GM18861 (cell line): ENCODE results near the gene AKAP4.

Source experiments
- ATAC-seq: cut with Tn5 transposase; IDR thresholded peaks from one replicate; pipeline ENCODE4 v1.9.1; 2021; ENCODE audit not compliant: unreplicated experiment

AKAP4 gene, protein sequence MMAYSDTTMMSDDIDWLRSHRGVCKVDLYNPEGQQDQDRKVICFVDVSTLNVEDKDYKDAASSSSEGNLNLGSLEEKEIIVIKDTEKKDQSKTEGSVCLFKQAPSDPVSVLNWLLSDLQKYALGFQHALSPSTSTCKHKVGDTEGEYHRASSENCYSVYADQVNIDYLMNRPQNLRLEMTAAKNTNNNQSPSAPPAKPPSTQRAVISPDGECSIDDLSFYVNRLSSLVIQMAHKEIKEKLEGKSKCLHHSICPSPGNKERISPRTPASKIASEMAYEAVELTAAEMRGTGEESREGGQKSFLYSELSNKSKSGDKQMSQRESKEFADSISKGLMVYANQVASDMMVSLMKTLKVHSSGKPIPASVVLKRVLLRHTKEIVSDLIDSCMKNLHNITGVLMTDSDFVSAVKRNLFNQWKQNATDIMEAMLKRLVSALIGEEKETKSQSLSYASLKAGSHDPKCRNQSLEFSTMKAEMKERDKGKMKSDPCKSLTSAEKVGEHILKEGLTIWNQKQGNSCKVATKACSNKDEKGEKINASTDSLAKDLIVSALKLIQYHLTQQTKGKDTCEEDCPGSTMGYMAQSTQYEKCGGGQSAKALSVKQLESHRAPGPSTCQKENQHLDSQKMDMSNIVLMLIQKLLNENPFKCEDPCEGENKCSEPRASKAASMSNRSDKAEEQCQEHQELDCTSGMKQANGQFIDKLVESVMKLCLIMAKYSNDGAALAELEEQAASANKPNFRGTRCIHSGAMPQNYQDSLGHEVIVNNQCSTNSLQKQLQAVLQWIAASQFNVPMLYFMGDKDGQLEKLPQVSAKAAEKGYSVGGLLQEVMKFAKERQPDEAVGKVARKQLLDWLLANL

DNA sequence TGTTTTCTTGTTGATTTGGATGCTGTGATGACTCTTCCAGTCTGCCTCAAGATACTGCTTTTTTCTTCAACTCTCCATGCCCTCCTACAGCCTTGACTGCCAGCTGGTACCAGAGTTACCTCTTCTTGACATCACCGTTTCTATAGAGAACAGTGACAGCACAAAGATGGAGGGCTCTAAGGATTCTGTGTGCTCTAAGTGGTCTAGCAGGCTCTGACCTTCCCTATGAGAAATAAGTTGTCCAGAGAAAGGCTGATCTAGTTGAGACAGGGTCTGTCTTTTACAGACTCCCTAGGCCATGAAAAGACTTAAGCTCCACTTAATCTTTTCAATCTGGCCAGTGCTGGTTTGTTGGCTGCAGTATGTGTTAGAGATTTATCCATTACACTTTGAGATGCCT, at the start of gene AKAP4:
Gene AKAP4, minus strand, starts transcription at position 101 of the 400 bp plus-strand sequence. CDS start 118 bp downstream, outside the sequence.
- ATAC-seq, result no peak

DNA sequence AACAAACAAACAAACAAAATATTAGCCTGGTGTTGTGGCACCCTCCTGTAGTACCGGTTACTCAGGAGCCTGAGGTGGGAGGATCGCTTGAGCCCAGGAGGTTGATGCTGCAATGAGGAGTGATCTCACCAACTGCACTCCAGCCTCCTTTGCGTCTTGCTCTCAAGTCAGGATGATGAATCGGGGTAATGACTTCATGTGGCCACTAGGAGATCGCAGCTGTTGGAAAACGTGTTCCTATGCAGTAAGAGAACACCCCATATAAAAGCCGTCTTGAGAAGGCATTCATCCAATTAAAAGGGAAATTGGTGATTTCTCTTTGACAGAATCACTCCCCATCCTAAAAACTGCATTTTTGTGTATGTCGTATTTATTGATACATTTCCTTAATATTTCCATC, 10.7 kb upstream of the AKAP4 start:
- no peak for ATAC-seq

DNA sequence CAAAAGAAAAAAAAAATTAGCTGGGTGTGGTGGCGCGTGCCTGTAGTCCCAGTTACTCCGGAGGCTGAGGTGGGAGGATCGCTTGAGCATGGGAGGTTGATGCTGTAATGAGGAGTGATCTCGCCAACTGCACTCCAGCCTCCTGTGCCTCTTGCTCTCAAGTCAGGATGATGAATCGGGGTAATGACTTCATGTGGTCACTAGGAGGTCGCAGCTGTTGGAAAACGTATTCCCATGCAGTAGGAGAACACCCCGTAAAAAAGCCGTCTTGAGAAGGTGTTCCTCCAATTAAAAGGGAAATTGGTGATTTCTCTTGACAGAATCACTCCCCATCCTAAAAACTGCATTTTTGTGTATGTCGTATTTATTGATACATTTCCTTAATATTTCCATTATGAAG, 5.9 kb upstream of the AKAP4 start:
- no peak for ATAC-seq

DNA sequence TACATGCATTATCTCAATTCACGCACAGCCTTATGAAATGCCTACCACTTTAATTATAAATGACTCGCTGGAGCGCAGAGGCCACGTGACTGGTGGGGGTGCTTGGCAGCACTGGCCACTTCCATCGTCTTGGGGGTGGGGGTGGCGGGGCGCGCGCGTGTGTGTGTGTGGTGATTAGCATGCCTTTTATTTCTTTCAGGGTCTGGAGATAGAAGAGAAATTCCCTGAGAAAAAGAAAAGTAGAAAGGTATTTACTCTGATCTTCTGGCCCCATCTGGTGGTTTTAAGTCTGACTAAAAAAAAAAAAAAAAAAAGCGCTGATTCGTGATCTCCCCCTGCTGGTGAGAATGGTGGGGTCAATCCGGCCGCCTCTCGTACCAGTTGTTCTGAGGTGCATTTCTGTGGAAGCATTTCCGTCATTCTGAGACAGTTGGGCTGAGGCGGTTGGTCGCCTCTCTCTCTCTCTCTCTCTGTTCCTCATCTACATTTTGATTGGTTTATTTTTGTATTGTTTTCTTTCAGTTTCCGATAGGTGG, 3.6 kb upstream of the AKAP4 start, which contains the start of gene CCNB3:
Gene CCNB3, plus strand, starts transcription at position 402 of the 536 bp plus-strand sequence. CDS start 80,399 bp downstream, outside the sequence.
- ATAC-seq, result peak; percentile 95

DNA sequence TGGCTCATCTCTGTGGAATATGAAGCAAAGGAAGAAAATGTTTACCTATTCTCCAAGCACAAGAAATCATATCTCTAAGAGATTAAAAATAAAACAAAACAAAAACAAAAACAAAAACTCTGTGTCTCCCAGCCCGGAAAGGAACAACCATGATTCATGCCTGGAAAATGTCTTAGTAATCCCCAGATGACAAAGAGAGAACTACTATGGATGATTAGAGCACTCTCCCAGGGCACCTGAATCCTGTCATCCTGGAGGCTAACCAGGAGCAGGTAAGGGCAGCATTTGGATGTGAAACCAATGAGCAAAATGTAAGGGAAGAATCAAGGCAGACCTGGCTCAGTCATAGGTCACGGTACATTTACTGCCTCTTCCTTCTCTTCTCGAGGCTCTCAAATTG, 1.7 kb upstream of the AKAP4 start:
- no peak for ATAC-seq

DNA sequence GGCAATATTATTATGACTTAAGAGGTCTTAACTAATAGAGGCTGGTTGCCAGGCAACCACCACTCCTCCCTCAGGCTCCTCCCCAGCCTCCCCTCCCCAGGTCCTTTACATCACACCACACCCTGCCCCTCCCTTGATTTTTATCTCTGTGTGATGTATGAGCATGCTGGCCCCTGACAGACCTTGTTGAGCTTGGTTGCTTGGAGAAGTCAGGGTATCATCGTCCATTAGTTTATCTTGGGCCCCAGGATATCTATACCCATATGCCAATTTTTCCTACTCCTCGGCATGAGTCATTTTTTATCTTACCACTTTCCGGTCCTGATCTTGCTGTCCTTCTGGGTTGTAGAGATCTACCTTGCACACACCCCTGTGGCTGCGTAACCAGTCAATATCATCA, 2.5 kb downstream of the AKAP4 start:
- no peak for ATAC-seq

DNA sequence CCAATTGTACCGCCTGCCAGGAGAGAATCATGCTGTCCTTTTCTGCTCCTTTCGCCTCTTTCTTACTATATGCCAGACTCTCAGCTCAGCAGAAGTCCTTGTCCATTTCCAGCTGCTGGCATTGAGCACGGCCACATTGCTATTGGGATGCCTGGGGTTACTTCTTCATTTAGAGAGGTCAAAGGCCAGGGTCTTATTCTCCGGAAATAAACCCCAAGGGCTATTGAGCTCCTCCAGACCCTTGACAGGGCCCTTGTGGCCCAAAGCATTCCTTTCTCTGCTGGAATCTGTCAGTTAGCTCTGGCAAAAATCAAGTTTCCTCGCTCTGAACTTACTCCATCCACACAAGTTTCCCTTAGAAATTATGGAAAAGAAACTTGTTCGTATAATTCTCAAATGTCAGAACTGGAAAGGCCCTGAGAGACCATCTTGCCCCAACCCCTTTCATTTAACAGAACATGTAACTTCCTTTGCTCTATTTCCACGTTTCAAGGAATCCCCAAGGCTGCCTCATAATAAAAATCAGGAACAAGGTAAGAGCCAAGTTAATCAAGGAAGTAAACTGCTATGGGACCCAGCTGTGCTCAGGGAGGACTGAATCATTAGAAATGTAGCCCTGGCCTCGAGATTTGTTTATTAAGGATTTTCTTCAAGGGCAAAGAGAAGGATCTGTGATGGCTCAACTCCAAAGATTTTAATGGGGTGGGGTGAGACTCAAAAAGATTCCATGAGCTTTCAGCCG, 11.8 kb downstream of the AKAP4 start:
- no peak for ATAC-seq

DNA sequence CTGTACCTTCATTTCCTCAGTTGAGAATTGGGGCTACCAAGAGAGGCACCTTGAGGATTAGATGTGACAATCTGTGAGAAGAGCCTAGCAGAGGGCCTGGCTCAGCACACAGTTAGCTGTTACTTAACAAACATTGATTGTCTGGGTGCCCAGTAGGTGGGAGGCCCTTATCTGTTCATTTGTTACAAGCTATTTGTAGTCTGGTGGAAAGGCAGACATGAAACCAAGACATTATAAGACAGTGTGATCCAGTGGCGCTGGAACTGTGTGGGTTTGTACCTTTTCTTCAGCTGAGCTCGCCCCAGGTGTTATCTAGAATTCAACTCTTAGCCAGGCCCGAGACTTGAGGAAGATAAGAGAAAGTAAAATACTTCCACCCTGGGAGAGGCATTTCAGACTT, 16.9 kb downstream of the AKAP4 start:
- ATAC-seq, result no peak

DNA sequence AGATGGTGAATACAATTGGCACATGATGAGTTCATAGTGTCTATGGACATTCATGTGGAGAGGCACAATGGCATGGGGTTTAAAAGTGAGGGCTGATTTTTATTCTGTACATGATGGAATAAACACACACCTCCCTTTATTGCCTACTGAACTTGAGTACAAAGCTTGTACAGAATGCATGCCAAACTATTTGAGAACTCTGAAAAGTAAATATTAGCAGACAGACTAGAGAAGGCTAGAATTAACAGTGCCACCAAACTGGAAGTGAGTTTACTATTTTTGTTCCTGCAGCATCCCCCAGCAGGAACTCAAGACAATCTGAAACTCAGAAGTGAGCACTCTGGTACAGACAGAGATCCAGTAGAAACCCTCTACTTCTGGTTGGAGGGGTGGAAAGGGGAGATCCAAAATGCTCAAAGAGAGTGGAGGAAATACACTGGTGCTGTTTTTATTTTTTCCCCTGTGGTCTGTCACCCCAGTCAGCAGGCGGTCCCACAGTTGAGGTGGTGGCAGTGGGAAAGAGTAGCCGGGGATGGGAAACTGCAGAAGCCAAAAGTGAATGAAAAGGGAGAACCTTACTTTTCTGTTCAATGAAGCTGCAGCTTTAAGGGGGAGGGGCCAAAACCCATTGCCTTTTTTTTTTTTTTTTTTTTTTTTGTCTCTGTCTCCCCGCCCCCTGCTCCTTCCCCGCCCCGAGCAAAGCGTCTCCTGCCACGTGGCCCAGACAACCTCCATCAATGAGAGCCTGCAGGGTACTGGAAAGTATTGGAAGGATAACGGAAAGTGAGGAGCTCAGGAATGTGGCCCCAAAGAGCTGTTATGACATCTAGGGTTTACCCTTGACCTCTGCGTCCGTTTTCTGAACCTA, 20.5 kb downstream of the AKAP4 start:
- ATAC-seq, result no peak

DNA sequence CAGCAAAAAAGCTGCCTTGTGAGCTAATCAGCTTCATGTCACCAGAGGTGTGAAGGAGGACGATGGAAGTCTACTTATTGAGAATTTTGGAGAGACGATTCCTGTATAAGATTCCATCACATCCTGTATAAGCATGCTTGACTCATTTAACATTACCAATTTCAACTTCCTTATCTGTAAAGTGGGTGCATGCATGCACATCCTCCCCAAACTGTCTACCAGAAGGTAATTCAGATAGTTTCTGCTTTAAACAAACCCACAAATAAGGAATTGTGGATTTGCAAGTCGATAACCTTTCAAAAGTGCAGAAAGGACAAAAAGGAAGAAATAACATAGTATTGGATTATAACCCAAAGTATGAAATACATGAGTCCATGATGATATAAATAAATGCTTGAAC, 31.1 kb downstream of the AKAP4 start:
- ATAC-seq, result no peak

DNA sequence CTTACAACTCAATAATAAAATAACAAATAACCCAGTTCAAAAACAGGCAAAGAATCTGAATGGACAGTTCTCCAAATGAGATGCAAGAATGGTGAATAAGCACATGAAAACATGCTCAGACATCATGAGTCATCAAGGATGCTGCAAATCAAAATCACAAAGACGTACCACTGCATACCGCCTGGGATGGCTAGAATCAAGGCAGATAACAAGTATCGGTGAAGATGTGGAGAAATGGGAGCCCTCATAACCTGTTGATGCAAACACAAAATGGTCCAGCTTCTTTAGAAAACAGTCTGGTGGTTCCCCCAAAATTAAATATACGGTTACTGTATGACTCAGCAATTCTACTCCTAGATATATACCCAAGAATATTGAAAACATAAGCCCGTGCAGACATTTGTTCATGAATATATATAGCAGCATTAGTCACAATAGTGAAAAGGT, 32.5 kb downstream of the AKAP4 start:
- ATAC-seq, result peak; percentile 36

DNA sequence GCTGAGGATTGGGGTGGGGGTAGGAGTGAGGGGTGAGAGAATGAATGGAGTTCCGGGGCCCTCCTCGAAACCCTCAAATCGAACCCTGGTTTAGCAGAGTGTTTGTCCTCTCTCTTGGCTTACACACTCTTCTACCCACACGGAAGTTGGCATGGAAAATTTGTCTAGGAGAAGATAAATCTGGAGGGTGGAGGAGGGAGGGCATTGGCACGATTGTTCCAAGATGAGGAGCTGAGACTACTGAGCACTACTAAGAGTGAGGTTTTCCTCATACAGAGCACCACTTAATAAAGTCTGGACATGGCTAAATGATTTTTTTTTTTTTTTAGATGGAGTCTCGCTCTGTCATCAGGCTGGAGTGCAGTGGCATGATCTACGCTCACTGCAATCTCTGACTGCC, 33.4 kb downstream of the AKAP4 start:
- ATAC-seq, result no peak

DNA sequence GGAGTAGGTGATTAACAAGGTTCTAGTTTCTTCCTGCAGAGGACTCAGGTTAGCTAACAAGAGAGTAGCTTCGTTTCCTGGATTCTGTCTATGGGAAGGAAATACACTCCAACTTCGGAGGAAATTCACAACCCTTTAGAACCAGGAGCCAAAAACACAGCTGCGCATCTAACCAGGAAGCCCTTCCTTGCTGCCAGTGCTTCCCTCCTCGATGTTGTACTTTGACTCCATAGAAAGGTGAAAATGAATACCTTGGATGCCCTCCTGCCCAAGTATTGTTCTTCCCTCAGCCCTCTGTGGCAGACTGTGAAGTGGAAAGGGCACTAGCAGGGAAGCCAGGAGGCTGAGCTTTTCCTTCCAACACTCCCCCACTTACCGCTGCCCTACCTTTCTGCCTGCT, 35.1 kb downstream of the AKAP4 start:
- ATAC-seq, result no peak

DNA sequence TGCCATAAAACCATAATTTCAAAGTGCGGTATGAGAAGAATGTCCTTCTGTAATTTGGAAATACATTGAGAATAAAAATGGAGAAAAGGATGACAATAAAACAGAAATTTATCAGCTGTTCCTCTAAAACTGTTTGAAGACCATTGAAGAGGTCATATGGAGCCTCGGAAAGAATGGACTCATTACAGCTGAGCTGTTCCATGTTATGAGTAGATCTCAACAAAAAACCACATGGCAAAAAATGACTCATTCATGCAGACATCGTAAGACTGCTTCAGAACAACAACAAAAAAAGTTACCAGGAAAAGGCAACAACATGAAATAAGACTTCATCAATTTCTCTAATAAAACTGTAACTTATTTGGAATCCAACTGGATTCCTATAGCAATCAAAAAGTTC, 39.7 kb downstream of the AKAP4 start:
- ATAC-seq, result no peak

DNA sequence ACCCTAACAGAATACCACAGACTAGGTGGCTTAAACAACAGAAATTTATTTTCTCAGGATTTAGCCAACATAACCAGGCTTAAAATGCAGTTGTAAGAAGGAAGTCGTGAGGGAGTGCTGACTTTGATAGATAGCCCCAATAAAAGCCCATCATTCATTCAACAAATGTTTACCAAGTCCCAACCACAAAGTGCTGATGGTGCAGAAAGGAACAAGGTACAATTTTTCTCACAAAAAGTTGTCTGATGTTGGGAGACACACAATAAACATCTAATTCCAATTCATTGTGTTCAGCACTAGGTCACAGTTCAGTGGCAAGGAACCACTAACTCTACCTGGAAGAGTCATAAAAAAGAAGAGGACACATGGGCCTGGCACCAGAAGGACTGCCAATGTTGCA, 42.2 kb downstream of the AKAP4 start:
- ATAC-seq, result no peak

DNA sequence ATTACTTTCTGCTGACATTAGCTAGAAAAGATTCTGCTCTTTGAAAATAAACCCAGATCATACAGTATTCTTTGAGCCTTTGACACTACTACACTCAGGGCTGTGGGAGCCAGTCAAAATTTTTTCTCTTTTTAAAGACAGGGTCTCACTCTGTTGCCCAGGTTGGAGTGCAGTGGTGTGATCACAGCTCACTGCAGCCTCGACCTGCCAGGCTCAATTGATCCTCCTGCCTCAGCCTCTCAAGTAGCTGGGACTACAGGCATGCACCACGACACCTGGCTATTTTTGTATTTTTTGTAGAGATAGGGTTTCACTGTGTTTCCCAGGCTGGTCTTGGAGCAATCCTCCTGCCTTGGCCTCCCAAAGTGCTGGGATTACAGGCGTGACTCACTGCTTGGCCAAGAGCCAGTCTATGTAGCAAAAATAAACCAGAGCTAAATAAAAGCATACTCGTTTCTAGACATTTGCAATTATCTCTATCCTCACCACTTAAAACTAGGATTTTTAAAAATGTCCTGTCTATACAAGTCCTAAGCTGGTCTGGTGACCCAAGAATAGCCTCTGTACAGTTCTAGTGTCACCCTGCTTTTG, 43.2 kb downstream of the AKAP4 start:
- ATAC-seq, result no peak

DNA sequence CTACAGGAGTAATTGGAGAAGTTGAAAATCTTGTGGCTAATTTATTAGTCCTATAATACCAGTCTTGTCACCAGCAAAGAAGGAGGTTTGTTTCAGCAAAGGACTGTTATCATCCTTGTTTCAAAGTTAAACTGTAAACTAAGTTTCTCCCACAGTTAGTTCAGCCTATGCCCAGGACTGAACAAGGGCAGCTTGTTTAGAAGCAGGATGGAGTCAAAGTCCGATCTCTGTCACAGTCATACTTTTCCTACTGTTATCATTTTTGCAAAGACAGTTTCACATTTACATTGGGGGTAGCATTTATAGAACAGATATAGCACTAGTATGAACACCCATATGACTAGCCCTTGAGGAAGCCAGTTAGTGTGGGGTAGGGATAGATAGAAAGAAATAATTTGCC, 46.4 kb downstream of the AKAP4 start:
- no peak for ATAC-seq

DNA sequence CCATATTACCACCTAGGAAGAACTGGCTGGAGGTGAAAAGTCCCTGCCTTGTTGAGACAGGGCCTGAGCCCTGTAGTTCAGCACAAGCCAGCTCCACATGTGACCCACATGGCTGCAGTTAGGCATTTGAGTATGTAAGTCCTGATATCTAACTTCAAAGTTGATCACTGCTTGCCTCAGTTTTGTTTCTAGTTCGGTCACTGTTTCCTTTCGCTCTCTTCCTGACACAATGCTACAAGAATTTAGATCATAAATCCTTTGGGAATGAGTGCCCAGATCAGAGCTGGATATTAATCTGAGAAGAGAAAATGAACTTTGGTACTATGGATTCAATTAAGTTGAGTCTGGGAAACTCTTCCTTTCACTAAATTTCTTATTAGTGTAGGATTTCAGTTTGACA, 48.4 kb downstream of the AKAP4 start:
- no peak for ATAC-seq

DNA sequence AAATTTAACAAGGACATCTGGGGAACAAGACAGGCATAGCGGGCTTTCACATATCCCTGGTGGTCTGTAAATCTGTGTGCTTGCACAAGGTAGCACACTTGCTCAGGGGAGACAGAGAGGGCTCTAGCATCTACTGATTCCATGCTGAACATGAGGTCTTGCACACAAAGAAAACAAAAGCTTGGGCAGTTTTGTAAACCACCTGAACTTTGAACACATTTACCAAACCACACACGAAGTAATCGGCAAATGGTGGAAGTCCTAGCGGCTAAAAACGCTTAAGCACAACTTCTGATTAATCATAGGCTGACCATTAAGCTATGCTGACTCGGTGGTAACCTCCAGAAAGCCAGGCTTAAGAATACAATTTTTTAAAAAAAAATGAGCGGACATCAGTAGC, 52.8 kb downstream of the AKAP4 start:
- no peak for ATAC-seq
